ENCODE measurements around the gene MAGEA1. TPM values are rescaled to one million over a fixed set of nuclear protein-coding genes. Genes with fewer than 3 reads are reported as not detected.

MAGEA1 gene
- total and polyA plus RNA-seq, 2 donors (not counting 3 experiments of a cell fraction or from before 2014, with no cell fraction given): not detected

DNA sequence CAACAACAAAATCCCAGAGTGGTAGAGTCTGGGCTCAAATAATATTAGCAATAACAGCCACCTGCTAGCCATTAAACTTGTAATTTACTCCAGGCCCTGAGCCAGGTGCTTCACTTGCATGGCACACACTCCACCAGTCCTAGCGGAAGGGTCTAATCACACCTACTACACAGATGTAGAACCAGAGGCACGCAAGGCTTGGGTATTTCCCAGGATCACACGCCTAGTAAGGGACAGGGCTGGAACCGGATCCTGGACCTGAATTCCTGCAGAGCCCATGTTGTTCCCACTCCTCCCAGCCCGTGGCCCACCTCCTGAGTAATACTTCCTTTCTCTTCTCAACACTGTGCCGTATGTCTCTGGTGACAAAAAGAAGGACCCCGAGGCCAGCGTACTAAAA lies 5.7 kb downstream of the MAGEA1 start:
- intact Hi-C loops (cut with micrococcal nuclease): no loop called here
- no peaks in the 10 kb centered on the region for H3K27me3 ChIP-seq (ENCODE audit: control insufficient read depth in 2 of 2, insufficient read depth in 2 of 2, low read length in 2 of 2)
- no peak overlapping the region for H3K4me2 ChIP-seq (ENCODE audit: insufficient read depth, low read length)
- H3K4me3 ChIP-seq (replicated peaks in 1 of 3; ENCODE audit: insufficient read depth in 1 of 3, low read depth in 1 of 3, low read length in 3 of 3): no peak overlapping the region
- TF ChIP-seq, protein P1, sequence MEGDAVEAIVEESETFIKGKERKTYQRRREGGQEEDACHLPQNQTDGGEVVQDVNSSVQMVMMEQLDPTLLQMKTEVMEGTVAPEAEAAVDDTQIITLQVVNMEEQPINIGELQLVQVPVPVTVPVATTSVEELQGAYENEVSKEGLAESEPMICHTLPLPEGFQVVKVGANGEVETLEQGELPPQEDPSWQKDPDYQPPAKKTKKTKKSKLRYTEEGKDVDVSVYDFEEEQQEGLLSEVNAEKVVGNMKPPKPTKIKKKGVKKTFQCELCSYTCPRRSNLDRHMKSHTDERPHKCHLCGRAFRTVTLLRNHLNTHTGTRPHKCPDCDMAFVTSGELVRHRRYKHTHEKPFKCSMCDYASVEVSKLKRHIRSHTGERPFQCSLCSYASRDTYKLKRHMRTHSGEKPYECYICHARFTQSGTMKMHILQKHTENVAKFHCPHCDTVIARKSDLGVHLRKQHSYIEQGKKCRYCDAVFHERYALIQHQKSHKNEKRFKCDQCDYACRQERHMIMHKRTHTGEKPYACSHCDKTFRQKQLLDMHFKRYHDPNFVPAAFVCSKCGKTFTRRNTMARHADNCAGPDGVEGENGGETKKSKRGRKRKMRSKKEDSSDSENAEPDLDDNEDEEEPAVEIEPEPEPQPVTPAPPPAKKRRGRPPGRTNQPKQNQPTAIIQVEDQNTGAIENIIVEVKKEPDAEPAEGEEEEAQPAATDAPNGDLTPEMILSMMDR (IDR thresholded peaks at IDR 0.05; ENCODE audit: extremely low read depth in 1 of 2, insufficient read depth in 1 of 2, low read depth in 1 of 2, low read length in 2 of 2): no peak
- TF ChIP-seq FOS (IDR thresholded peaks at IDR 0.05; ENCODE audit: borderline replicate concordance, insufficient read depth, low read length): no peak
- TF ChIP-seq MYC (IDR thresholded peaks at IDR 0.05; ENCODE audit: low read depth, low read length): no peak
- no peak for TF ChIP-seq EZH2 (IDR thresholded peaks at IDR 0.05; ENCODE audit: borderline replicate concordance, low read depth, low read length, severe bottlenecking)
- no peak for TF ChIP-seq GATA2 (IDR thresholded peaks at IDR 0.05; ENCODE audit: insufficient read depth, insufficient read length, low read depth, low read length)
- TF ChIP-seq, protein P2, sequence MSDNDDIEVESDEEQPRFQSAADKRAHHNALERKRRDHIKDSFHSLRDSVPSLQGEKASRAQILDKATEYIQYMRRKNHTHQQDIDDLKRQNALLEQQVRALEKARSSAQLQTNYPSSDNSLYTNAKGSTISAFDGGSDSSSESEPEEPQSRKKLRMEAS (IDR thresholded peaks at IDR 0.05; ENCODE audit: insufficient read depth, insufficient read length): no peak
- no peak for TF ChIP-seq POLR2AphosphoS5 (IDR thresholded peaks at IDR 0.05; ENCODE audit: insufficient read depth, low read depth, low read length)
- no peak for TF ChIP-seq POLR2A (IDR thresholded peaks at IDR 0.05; ENCODE audit: low read depth, low read length)
- no peak for TF ChIP-seq JUN (IDR thresholded peaks at IDR 0.05; ENCODE audit: borderline replicate concordance, insufficient read depth, insufficient read length, low read depth)
- no peak overlapping the region for H3K9ac ChIP-seq (replicated peaks; ENCODE audit: extremely low read depth, insufficient read depth, low read length)
- H3K9me3 ChIP-seq (replicated peaks; ENCODE audit: control insufficient read depth, insufficient read depth, low read length): no peaks in the 10 kb centered on the region
- no peaks in the 10 kb centered on the region for H3K36me3 ChIP-seq (ENCODE audit: control insufficient read depth in 2 of 2, extremely low read depth in 1 of 2, insufficient read depth in 2 of 2, low read length in 2 of 2)
- H3K27ac ChIP-seq (ENCODE audit: insufficient read depth, low read depth, low read length): no peak overlapping the region
- DNase-seq (ENCODE audit: low read depth, low spot score) (no peak), FAIRE-seq (no peak)
- H4K20me1 ChIP-seq (replicated peaks; ENCODE audit: control insufficient read depth, extremely low read depth, insufficient read depth, low read length): no peaks in the 10 kb centered on the region
- ChIA-PET POLR2A (no interaction called here), CTCF (no interaction called here)
- BruUV-seq (replicated peaks): no TSS peak
- dilution Hi-C loops (cut with MboI; ENCODE audit: extremely low pct_ligation_motif_present, low sequenced_read_pairs): no loop called here
- H3K9me1 ChIP-seq (replicated peaks; ENCODE audit: control insufficient read depth, extremely low read depth, insufficient read depth, low read length): no peaks in the 10 kb centered on the region
- no peak overlapping the region for H2AFZ ChIP-seq (ENCODE audit: low read depth, low read length)
- H3K4me1 ChIP-seq (ENCODE audit: control insufficient read depth, extremely low read depth, insufficient read depth, low read length): no peaks in the 10 kb centered on the region
- H3K79me2 ChIP-seq (ENCODE audit: control insufficient read depth, insufficient read depth, low read length): no peaks in the 10 kb centered on the region

All from endothelial cell of umbilical vein (primary cell).